ENCODE data around the gene N4BP2. TPM values are rescaled to one million over a fixed set of nuclear protein-coding genes. Genes with fewer than 3 reads are reported as not detected.

N4BP2 gene
- total RNA-seq, 1 donor from 2014 or later = 5.8 TPM

DNA sequence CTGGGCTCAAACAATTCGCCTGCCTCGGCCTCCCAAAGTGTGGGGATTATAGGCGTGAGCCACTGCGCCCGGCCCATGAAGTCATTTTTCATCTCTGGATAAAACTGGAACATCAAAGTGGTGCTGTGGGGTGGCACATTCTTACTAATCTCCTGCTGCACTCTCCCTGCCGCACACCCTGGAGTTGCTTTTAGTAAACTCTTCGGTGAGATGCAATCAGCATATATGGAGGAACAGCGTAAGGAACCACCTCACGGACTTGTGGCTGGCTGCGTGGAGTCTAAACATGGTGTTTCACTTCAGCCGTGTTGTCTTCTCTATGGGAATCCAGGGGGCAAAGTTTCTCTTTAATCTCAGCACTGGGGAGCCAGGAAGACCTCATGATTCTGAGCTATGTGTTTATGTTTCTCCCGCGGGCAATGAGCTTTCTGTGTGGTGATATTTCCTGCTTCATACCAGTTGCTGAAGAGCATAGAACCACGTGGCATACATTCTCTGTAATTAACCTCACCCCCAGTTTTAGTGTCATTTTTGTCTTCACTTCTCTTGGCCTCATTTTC, 138.0 kb downstream of the N4BP2 start:
- no peak overlapping the region for H3K4me3 ChIP-seq (ENCODE audit: low read depth, low read length)
- TF ChIP-seq, protein P1, sequence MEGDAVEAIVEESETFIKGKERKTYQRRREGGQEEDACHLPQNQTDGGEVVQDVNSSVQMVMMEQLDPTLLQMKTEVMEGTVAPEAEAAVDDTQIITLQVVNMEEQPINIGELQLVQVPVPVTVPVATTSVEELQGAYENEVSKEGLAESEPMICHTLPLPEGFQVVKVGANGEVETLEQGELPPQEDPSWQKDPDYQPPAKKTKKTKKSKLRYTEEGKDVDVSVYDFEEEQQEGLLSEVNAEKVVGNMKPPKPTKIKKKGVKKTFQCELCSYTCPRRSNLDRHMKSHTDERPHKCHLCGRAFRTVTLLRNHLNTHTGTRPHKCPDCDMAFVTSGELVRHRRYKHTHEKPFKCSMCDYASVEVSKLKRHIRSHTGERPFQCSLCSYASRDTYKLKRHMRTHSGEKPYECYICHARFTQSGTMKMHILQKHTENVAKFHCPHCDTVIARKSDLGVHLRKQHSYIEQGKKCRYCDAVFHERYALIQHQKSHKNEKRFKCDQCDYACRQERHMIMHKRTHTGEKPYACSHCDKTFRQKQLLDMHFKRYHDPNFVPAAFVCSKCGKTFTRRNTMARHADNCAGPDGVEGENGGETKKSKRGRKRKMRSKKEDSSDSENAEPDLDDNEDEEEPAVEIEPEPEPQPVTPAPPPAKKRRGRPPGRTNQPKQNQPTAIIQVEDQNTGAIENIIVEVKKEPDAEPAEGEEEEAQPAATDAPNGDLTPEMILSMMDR (conservative IDR thresholded peaks at IDR 0.05; ENCODE audit: low read depth, low read length) = no peak
- no peak for DNase-seq (ENCODE audit: low read depth)

DNA sequence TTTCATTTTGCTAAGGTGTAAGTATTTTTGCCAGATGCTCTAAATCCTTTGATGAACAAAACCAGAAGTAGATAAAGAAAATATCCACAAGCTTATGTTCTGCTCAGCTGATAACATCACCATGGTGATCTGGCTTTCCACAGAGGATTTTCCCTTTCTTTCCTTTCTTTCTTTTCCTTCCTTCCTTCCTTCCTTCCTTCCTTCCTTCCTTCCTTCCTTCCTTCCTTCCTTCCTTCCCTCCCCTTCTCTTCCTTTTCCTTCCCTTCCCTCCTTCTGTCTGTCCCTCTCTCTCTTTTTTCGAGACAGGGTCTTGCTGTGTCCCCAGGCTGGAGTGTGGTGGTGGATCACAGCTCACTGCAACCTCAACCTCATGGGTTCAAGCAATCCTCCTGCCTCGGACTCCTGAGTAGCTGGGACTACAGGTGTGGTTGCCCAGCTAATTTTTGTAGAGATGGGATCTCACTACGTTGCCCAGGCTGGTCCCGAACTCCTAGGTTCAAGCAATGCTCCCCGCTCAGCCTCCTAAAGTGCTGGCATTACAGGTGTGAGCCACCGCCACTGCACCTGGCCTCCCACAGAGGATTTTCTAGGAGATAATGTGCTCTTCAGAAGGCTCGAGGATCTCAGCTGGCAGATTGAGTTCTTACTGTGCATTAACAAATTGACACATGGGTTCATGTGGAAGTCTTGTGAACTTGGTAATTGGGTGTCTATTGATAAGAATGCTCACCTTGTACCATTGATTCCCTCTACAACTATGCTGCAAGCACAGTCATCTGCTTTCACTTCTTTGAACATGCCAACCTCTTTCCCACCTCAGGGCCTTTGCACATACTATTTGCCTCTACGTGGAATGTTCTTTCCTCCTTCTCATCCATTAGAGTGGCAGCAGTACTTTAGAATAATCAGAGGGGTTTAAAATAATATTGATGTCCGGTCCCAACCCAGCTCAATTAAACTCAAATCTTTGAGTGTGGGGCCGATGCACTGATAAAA, 138.8 kb downstream of the N4BP2 start:
- DNase-seq (ENCODE audit: low read depth) = no peak
- H3K4me3 ChIP-seq (ENCODE audit: low read depth, low read length) = no peak overlapping the region
- TF ChIP-seq, protein P1 (conservative IDR thresholded peaks at IDR 0.05; ENCODE audit: low read depth, low read length) = no peak

DNA sequence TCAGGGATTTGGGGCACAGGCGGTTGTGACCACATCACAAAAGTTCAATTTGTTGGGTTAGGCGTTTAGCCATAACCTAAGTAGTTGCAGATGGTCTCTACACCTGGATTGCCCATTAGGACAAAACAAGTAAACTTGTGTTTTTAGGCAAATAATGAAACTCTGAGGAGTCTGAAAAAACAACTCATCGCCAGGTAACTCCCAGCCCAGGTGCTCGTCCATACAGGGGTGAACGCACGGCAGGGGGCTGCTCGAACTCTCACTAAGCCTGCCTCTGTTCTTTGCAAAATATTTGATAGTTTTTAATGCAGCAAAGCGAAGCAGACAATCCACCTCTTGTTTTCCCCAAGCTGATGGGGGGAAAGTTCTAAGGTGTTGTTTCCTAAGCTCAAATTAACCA, 139.6 kb downstream of the N4BP2 start:
- H3K4me3 ChIP-seq (ENCODE audit: low read depth, low read length) = no peak overlapping the region
- TF ChIP-seq, protein P1 (conservative IDR thresholded peaks at IDR 0.05; ENCODE audit: low read depth, low read length) = no peak
- no peak for DNase-seq (ENCODE audit: low read depth)

DNA sequence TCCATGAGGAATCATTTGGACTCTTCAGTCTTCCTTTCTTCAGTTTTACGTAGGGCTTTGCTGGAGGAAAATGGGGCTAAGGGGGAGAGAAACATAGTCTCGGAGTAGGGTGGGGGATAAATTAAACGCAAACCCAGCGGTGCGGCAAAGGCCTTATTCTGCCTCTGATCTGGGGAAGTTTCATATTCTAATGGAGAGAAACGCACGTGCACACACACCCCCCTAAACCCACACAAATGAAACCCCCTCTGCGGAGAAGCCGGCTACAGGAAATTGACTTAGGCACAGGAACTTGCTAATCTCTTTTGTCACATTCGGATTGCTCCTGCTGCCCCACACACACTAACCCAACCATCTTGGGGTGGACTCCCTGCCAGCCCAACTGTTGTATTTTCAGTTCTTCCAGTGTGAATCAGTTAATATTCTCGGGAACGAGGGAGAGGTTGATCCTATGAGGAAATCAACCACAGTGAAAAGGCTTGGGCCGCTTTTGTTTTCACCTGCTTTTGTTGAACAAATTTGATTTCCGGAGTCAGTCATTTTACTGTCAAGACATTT, 140.2 kb downstream of the N4BP2 start, which contains the start of gene RHOH:
TSS of gene RHOH (plus strand) at position 308 of the 558 bp plus-strand sequence. CDS start 46,356 bp downstream, outside the sequence.
- no peak for DNase-seq (ENCODE audit: low read depth)
- TF ChIP-seq, protein P1 (conservative IDR thresholded peaks at IDR 0.05; ENCODE audit: low read depth, low read length) = no peak
- no peak within 1 kb of the TSS for H3K4me3 ChIP-seq (ENCODE audit: low read depth, low read length)

DNA sequence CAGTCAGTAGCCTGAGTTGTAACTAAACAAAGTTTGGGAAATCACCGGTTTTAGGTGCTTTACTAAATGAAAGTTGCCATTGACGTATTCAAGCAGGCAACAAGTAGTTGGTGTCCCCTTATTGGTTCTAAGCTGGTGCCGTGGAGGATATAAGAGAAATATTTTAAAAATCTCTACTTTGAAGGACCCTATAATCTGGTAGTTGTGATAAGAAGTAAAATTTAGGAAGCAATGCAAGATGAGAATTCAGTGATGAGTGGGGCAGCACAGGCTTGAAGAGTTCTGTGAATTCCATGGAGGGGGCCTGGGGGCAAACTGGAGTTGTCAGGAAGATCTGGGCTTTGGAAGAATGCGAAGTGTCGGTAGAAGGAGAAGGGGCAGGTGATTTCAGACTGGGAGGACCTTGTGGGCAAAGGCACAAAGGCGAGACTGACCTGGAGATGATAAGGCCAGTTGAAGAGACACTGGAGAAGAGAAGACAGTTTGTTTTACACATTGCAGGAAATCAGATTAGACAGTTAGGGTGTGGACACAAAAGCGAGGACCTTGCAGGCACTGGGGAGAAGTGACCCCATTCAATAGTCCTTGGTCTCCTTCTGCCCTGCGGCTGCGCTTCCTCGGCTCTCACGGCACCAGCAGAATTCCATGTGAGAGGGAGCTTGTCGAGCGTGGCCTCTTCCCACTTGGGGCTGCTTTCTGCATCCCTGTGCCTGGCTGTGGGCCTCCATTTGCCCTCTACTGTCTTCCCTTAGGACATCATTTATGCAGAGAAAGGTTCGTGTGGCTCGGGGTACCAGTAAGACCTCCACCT, 141.4 kb downstream of the N4BP2 start:
- TF ChIP-seq, protein P1 (conservative IDR thresholded peaks at IDR 0.05; ENCODE audit: low read depth, low read length) = no peak
- no peak overlapping the region for H3K4me3 ChIP-seq (ENCODE audit: low read depth, low read length)

DNA sequence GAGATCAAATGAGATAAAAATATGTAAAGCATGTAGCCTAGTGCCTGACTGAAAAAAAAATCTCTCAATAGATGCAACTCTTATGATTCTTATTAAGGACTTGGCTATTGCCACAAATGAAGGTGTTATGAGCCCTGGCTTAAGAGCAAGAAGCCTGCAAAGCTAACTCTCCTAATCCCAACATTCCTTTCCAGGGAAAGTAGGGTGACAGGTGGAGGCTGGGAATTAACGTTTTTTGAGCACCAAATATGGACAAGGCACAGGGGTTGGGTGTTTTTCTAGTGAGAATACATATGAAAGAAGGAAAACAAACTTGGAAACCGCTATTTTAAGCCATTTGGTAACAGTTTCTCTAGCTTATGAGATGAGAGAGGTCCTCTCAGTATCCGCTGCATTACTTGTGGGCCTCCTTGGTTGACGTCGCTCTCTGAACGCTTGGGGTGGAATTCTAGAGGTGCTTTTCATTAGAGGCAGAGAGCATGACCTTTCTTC, 142.6 kb downstream of the N4BP2 start:
- no peak for DNase-seq (ENCODE audit: low read depth)
- TF ChIP-seq, protein P1 (conservative IDR thresholded peaks at IDR 0.05; ENCODE audit: low read depth, low read length) = no peak

More for the DNA sequence above, 141.4 kb downstream of the N4BP2 start:
- no peak for DNase-seq (ENCODE audit: low read depth)

More for the DNA sequence above, 142.6 kb downstream of the N4BP2 start:
- no peak overlapping the region for H3K4me3 ChIP-seq (ENCODE audit: low read depth, low read length)

All from epithelial cell of proximal tubule (primary cell).